Stomach (tissue), 9 donors: ENCODE results near the gene TNFRSF14. TPM values are rescaled to one million over a fixed set of nuclear protein-coding genes. Genes with fewer than 3 reads are reported as not detected.
A peak's percentile ranks its signal among the peaks of the same experiment; 100 is the strongest.

ENCODE experiments used
- DNase-seq, 2 donors: peaks; one replicate each; pipeline versions ENCODE4 v3.0.0 to v3.0.0-alpha.2; 2013 to 2019
- H3K27ac ChIP-seq, 5 donors: fragments of 200-600 bp in 4 of 5; sonication (generic) in 4 of 5; one replicate each; pipeline ENCODE4 v1.5.1; 2013 to 2019; ENCODE audit warnings: mild to moderate bottlenecking in 1 of 5, moderate library complexity in 1 of 5
- H3K27me3 ChIP-seq, 3 donors: fragments of 200-600 bp; sonication (generic); one replicate each; pipeline ENCODE4 v1.5.1; 2017 to 2019; ENCODE audit warnings: mixed run types in 1 of 3
- H3K36me3 ChIP-seq, 4 donors: fragments of 200-600 bp; sonication (generic); 1 replicate in 3 of 4; 2 replicates in 1 of 4; pipeline ENCODE4 v1.5.1; 2016 to 2019
- H3K4me1 ChIP-seq, 4 donors: fragments of 200-600 bp; sonication (generic); one replicate each; pipeline ENCODE4 v1.5.1; 2016 to 2019
- H3K4me3 ChIP-seq, 4 donors: fragments of 200-600 bp; sonication (generic) in 3 of 4; one replicate each; pipeline ENCODE4 v1.5.1; 2016 to 2019; ENCODE audit warnings: mild to moderate bottlenecking in 1 of 4
- H3K9me3 ChIP-seq, 4 donors: fragments of 200-600 bp; sonication (generic); one replicate each; pipeline ENCODE4 v1.5.1; 2016 to 2019
- CTCF ChIP-seq, 7 experiments: fragments of 450-650 bp in 4 of 7; fragments of 200-600 bp in 3 of 7; sonication (generic) in 3 of 7; IDR thresholded peaks; one replicate each; pipeline ENCODE4 v1.5.1; 2016 to 2019; ENCODE audit warnings: antibody characterized with exemption in 7 of 7, control low read depth in 2 of 7, mild to moderate bottlenecking in 1 of 7
- EP300 ChIP-seq: sonication (generic); formaldehyde crosslinking; IDR thresholded peaks from one replicate; pipeline ENCODE4 v1.6.1; 2017; ENCODE audit warnings: antibody characterized with exemption
- POLR2A ChIP-seq, 4 donors: fragments of 450-650 bp; IDR thresholded peaks; one replicate each; pipeline ENCODE4 v1.6.1; 2016; ENCODE audit warnings: antibody characterized with exemption in 4 of 4, control low read depth in 2 of 4, mild to moderate bottlenecking in 1 of 4, moderate library complexity in 1 of 4
- POLR2AphosphoS5 ChIP-seq, 3 donors: sonication (generic); formaldehyde crosslinking; IDR thresholded peaks; one replicate each; pipeline ENCODE4 v1.6.1; 2016; ENCODE audit warnings: antibody characterized with exemption in 3 of 3
- WGBS, 5 donors: extraction: QIAGEN DNeasy Blood & Tissue Kit in 3 of 5; methylation state at CpG; one replicate each; pipeline versions ENCODE4 v1.1.5 to v1.1.7; 2013 to 2018; 5-methylcytosine and 5-hydroxymethylcytosine counted together
- intact Hi-C: fragments of 100-400 bp; cut with DNase I; formaldehyde crosslinking; loops from one replicate; pipeline ENCODE4 v1.15.1; 2023; ENCODE audit warnings: low total_unique reads
- polyA plus RNA-seq, 3 donors: library from polyadenylated mRNA; stranded (reverse); fragments of 200-250 nt; gene quantifications; one replicate each; pipeline ENCODE4 v1.2.3, GENCODE V29; 2013
- total RNA-seq, 5 donors: library from RNA; depleted of rRNA; stranded (reverse); fragments of >200 nt; gene quantifications; one replicate each; pipeline versions ENCODE4 v1.1.0 to v1.2.3, GENCODE V29; 2014 to 2016
- donor health status: healthy with polysubstance abuse.
- donor health status: Bipolar disorder and iron deficiency.
- donor health status: healthy.

The TNFRSF14 gene
- total and polyA plus RNA-seq, 8 donors, result 33.2 to 413 (median 103) TPM

DNA sequence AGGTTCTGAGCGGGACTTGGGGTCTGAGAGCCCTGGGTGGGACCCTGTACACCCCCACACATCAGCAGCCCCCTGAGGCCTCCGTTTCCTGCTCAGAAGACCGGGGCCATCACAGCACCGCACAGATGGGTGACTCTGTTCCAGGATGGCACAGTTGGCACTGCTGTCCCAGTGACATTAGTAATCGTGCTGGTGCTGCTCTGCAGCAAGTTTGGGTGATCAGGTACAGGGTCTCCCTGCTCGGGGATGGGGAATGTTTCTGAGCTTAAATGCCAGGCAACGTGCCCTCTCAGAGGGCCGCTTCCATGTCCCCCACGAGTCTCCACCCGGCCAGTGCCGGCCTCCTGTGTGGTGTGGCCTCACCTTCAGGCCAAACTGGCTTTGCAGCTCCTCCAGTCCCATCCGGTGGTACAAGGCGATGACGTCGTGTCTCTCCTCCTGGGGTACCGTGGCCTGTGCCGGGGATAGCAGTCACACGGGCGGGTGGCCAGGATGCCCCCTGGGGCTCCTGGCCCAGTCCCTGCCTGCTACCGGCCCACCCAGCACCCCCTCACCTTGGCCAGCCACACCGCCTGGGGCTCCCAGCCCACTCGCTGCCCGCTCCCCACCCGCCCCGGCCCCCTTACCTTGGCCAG is 47.5 kb downstream of the TNFRSF14 start:
- WGBS, 5 donors, result 77 to 83% (median 82%) methylated on average over 16 to 25 of the region's 25 CpGs
- TF ChIP-seq POLR2A (IDR thresholded peaks at IDR 0.05), result no peak
- TF ChIP-seq POLR2AphosphoS5 (IDR thresholded peaks at IDR 0.05), result no peak
- no peak for TF ChIP-seq CTCF (IDR thresholded peaks at IDR 0.05)
- TF ChIP-seq EP300, result no peak
- H3K4me3 ChIP-seq, result no peak overlapping the region
- H3K27ac ChIP-seq, result no peak overlapping the region
- H3K9me3 ChIP-seq, result peaks cover 0 to 3% (median 1%) of the 10 kb centered on the region in 4 donors
- H3K27me3 ChIP-seq, result peaks cover 0 to 56% (median 4%) of the 10 kb centered on the region in 3 donors
- DNase-seq, result no peak
- intact Hi-C loops, result no loop called here
- H3K36me3 ChIP-seq, result no peaks in the 10 kb centered on the region
- peaks cover 0 to 10% (median 0%) of the 10 kb centered on the region in 4 donors for H3K4me1 ChIP-seq

GRCh38 chr1:2604156-2604843 is 48.1 kb downstream of the TNFRSF14 start:
- no peak for DNase-seq
- no peak for TF ChIP-seq CTCF (IDR thresholded peaks at IDR 0.05)
- TF ChIP-seq POLR2A (IDR thresholded peaks at IDR 0.05), result no peak
- no peak for TF ChIP-seq POLR2AphosphoS5 (IDR thresholded peaks at IDR 0.05)
- TF ChIP-seq EP300, result no peak
- intact Hi-C loops, result no loop called here
- Histone ChIP-seq H3K9me3 (no peaks in the 10 kb centered on the region), H3K27ac (no peak overlapping the region), H3K36me3 (no peaks in the 10 kb centered on the region), H3K4me1 (peaks cover 0 to 10% (median 0%) of the 10 kb centered on the region in 4 donors), H3K27me3 (peaks cover 0 to 56% (median 4%) of the 10 kb centered on the region in 3 donors), H3K4me3 (no peak overlapping the region)
- WGBS, 5 donors, result 80 to 90% (median 86%) methylated on average over 16 to 19 of the region's 19 CpGs

DNA sequence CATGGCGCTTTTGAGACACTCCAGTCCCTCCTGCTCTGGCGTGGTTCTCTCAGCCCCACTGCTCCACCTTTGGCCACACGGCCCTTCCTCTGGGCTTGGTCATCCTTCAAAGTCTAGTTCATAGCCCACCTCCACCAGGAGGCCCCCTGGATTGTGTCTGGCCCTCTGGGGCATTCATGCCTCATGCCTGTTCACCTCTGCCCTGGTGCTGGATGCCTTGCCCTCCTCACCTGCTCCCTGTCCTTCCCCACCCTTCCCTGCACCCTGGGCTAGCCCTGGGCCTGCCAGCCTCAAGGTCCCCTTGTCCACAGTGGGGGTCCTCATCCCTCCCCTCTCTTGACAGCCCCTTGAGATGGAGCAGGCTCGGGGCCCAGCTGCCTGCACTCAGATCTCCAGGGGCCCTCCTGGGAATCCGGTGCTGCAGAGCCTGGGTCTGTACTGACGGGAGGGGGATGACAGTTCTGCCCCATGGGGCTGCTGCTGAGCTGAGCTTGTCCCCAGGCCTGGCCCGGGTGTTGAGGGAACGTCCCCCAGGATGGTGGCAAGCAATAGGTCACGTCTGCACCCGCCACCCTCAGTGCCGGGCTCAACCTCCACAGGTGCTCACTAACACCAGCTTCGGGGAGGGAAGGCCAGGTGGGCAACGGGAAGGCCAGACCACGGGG is 48.8 kb downstream of the TNFRSF14 start:
- H3K4me1 ChIP-seq, result peaks cover 0 to 10% (median 0%) of the 10 kb centered on the region in 4 donors
- peak in 1 of 2 donors; percentile 3 for DNase-seq
- TF ChIP-seq CTCF (IDR thresholded peaks at IDR 0.05) (no peak), EP300 (no peak), POLR2A (IDR thresholded peaks at IDR 0.05) (no peak), POLR2AphosphoS5 (IDR thresholded peaks at IDR 0.05) (no peak)
- H3K27ac ChIP-seq, result no peak overlapping the region
- H3K4me3 ChIP-seq, result no peak overlapping the region
- no peaks in the 10 kb centered on the region for H3K36me3 ChIP-seq
- intact Hi-C loops, result no loop called here
- H3K9me3 ChIP-seq, result no peaks in the 10 kb centered on the region
- peaks cover 0 to 56% (median 4%) of the 10 kb centered on the region in 3 donors for H3K27me3 ChIP-seq
- 80 to 92% (median 84%) methylated on average over 12 to 14 of the region's 14 CpGs for WGBS, 5 donors
